Measurements from ENCODE around the gene YARS1.

The YARS1 gene

GRCh38 chr1:32742199-32742947 lies 74.8 kb downstream of the YARS1 start:
- Histone ChIP-seq H2AK5ac (ENCODE audit: low read length) (peak overlapping the region; percentile 64), H2BK120ac (ENCODE audit: low read depth, low read length) (peak overlapping the region; percentile 55), H2BK5ac (ENCODE audit: low read length) (peak overlapping the region; percentile 32), H3K4me1 (ENCODE audit: control insufficient read depth, low read depth, low read length) (peaks cover 17% of the 10 kb centered on the region), H3K27me3 (ENCODE audit: insufficient read depth, low read length, poor library complexity) (no peaks in the 10 kb centered on the region), H3K23ac (ENCODE audit: low read length) (peak overlapping the region; percentile 7), H3K4me2 (ENCODE audit: low read length) (peak overlapping the region; percentile 83), H3K79me2 (ENCODE audit: control insufficient read depth, insufficient read depth, low read length) (peaks cover 4% of the 10 kb centered on the region), H3K27ac (ENCODE audit: low read depth, low read length) (peak overlapping the region; percentile 89), H4K8ac (ENCODE audit: low read depth, low read length) (peak overlapping the region; percentile 100), H3K36me3 (ENCODE audit: control insufficient read depth, insufficient read depth, low read length) (no peaks in the 10 kb centered on the region), H3K9ac (ENCODE audit: low read length) (peak overlapping the region; percentile 81), H3K79me1 (ENCODE audit: low read length) (peaks cover 5% of the 10 kb centered on the region), H3K18ac (ENCODE audit: low read length) (peak overlapping the region; percentile 94), H3K4me3 (ENCODE audit: low read length) (peak overlapping the region; percentile 65), H3K56ac (ENCODE audit: low read length) (peak overlapping the region; percentile 95), H2BK15ac (replicated peaks; ENCODE audit: low read depth) (peak overlapping the region; percentile 93), H4K5ac (ENCODE audit: low read length) (no peak overlapping the region), H3K4ac (ENCODE audit: low read depth, low read length) (peak overlapping the region; percentile 89)
- peak; percentile 58 for DNase-seq
- no CpG with 5 or more reads among the region's 28 CpGs for WGBS (ENCODE audit: extremely low coverage, insufficient coverage, low lambda C conversion rate)

- Histone ChIP-seq H3K4ac (ENCODE audit: low read depth, low read length) (peak overlapping the region; percentile 89), H3K79me1 (ENCODE audit: low read length) (peaks cover 5% of the 10 kb centered on the region), H3K23ac (ENCODE audit: low read length) (peak overlapping the region; percentile 45), H3K4me3 (ENCODE audit: low read length) (peak overlapping the region; percentile 65), H3K9ac (ENCODE audit: low read length) (peak overlapping the region; percentile 81), H4K5ac (ENCODE audit: low read length) (no peak overlapping the region), H3K4me1 (ENCODE audit: control insufficient read depth, low read depth, low read length) (peaks cover 20% of the 10 kb centered on the region), H3K56ac (ENCODE audit: low read length) (peak overlapping the region; percentile 95), H2BK120ac (ENCODE audit: low read depth, low read length) (peak overlapping the region; percentile 55), H2BK15ac (replicated peaks; ENCODE audit: low read depth) (peak overlapping the region; percentile 93), H3K27me3 (ENCODE audit: insufficient read depth, low read length, poor library complexity) (no peaks in the 10 kb centered on the region), H3K4me2 (ENCODE audit: low read length) (peak overlapping the region; percentile 83), H3K18ac (ENCODE audit: low read length) (peak overlapping the region; percentile 94), H3K79me2 (ENCODE audit: control insufficient read depth, insufficient read depth, low read length) (peaks cover 4% of the 10 kb centered on the region), H2AK5ac (ENCODE audit: low read length) (no peak overlapping the region), H2BK5ac (ENCODE audit: low read length) (no peak overlapping the region), H3K27ac (ENCODE audit: low read depth, low read length) (peak overlapping the region; percentile 89), H4K8ac (ENCODE audit: low read depth, low read length) (peak overlapping the region; percentile 100), H3K36me3 (ENCODE audit: control insufficient read depth, insufficient read depth, low read length) (no peaks in the 10 kb centered on the region)
- no peak for DNase-seq
- WGBS (ENCODE audit: extremely low coverage, insufficient coverage, low lambda C conversion rate): no CpG with 5 or more reads among the region's 103 CpGs
These were observed 75.6 kb downstream of the YARS1 start for GRCh38 chr1:32741413-32742198.

- Histone ChIP-seq H2AK5ac (ENCODE audit: low read length) (no peak overlapping the region), H3K79me2 (ENCODE audit: control insufficient read depth, insufficient read depth, low read length) (peaks cover 4% of the 10 kb centered on the region), H2BK120ac (ENCODE audit: low read depth, low read length) (peak overlapping the region; percentile 55), H3K4me1 (ENCODE audit: control insufficient read depth, low read depth, low read length) (peaks cover 21% of the 10 kb centered on the region), H3K79me1 (ENCODE audit: low read length) (peaks cover 5% of the 10 kb centered on the region), H3K27me3 (ENCODE audit: insufficient read depth, low read length, poor library complexity) (no peaks in the 10 kb centered on the region), H3K23ac (ENCODE audit: low read length) (peak overlapping the region; percentile 45), H3K9ac (ENCODE audit: low read length) (peak overlapping the region; percentile 81), H2BK5ac (ENCODE audit: low read length) (no peak overlapping the region), H3K4me3 (ENCODE audit: low read length) (peak overlapping the region; percentile 65), H4K8ac (ENCODE audit: low read depth, low read length) (no peak overlapping the region), H3K27ac (ENCODE audit: low read depth, low read length) (peak overlapping the region; percentile 89), H3K4ac (ENCODE audit: low read depth, low read length) (no peak overlapping the region), H3K4me2 (ENCODE audit: low read length) (peak overlapping the region; percentile 64), H2BK15ac (replicated peaks; ENCODE audit: low read depth) (no peak overlapping the region), H3K56ac (ENCODE audit: low read length) (peak overlapping the region; percentile 95), H3K18ac (ENCODE audit: low read length) (peak overlapping the region; percentile 94), H4K5ac (ENCODE audit: low read length) (no peak overlapping the region), H3K36me3 (ENCODE audit: control insufficient read depth, insufficient read depth, low read length) (no peaks in the 10 kb centered on the region)
- DNase-seq: no peak
- no CpG with 5 or more reads among the region's 10 CpGs for WGBS (ENCODE audit: extremely low coverage, insufficient coverage, low lambda C conversion rate)
These were observed 76.1 kb downstream of the YARS1 start for GRCh38 chr1:32741059-32741412.

- no peak overlapping the region for H3K4me3 ChIP-seq (ENCODE audit: low read length)
- H3K4me1 ChIP-seq (ENCODE audit: control insufficient read depth, low read depth, low read length): peaks cover 12% of the 10 kb centered on the region
- no peaks in the 10 kb centered on the region for H3K79me1 ChIP-seq (ENCODE audit: low read length)
- H3K9ac ChIP-seq (ENCODE audit: low read length): peak overlapping the region; percentile 40
- H4K8ac ChIP-seq (ENCODE audit: low read depth, low read length): no peak overlapping the region
- H4K5ac ChIP-seq (ENCODE audit: low read length): no peak overlapping the region
- H2AK5ac ChIP-seq (ENCODE audit: low read length): peak overlapping the region; percentile 32
- H3K79me2 ChIP-seq (ENCODE audit: control insufficient read depth, insufficient read depth, low read length): no peaks in the 10 kb centered on the region
- H3K18ac ChIP-seq (ENCODE audit: low read length): peak overlapping the region; percentile 16
- H2BK15ac ChIP-seq (replicated peaks; ENCODE audit: low read depth): no peak overlapping the region
- peak; percentile 98 for DNase-seq
- no peaks in the 10 kb centered on the region for H3K36me3 ChIP-seq (ENCODE audit: control insufficient read depth, insufficient read depth, low read length)
- peak overlapping the region; percentile 75 for H3K56ac ChIP-seq (ENCODE audit: low read length)
- peak overlapping the region; percentile 22 for H3K4ac ChIP-seq (ENCODE audit: low read depth, low read length)
- H3K23ac ChIP-seq (ENCODE audit: low read length): no peak overlapping the region
- no peaks in the 10 kb centered on the region for H3K27me3 ChIP-seq (ENCODE audit: insufficient read depth, low read length, poor library complexity)
- peak overlapping the region; percentile 33 for H2BK120ac ChIP-seq (ENCODE audit: low read depth, low read length)
- no CpG with 5 or more reads among the region's 7 CpGs for WGBS (ENCODE audit: extremely low coverage, insufficient coverage, low lambda C conversion rate)
- peak overlapping the region; percentile 77 for H2BK5ac ChIP-seq (ENCODE audit: low read length)
- peak overlapping the region; percentile 90 for H3K27ac ChIP-seq (ENCODE audit: low read depth, low read length)
- no peak overlapping the region for H3K4me2 ChIP-seq (ENCODE audit: low read length)
These were observed 80.1 kb downstream of the YARS1 start for GRCh38 chr1:32736812-32737791.

- Histone ChIP-seq H3K56ac (ENCODE audit: low read length) (peak overlapping the region; percentile 3), H3K4me2 (ENCODE audit: low read length) (no peak overlapping the region), H3K4me1 (ENCODE audit: control insufficient read depth, low read depth, low read length) (peaks cover 8% of the 10 kb centered on the region), H3K4me3 (ENCODE audit: low read length) (no peak overlapping the region), H4K5ac (ENCODE audit: low read length) (no peak overlapping the region), H2AK5ac (ENCODE audit: low read length) (no peak overlapping the region), H3K27me3 (ENCODE audit: insufficient read depth, low read length, poor library complexity) (no peaks in the 10 kb centered on the region), H3K36me3 (ENCODE audit: control insufficient read depth, insufficient read depth, low read length) (no peaks in the 10 kb centered on the region), H2BK120ac (ENCODE audit: low read depth, low read length) (no peak overlapping the region), H3K9ac (ENCODE audit: low read length) (no peak overlapping the region), H3K79me1 (ENCODE audit: low read length) (no peaks in the 10 kb centered on the region), H2BK5ac (ENCODE audit: low read length) (no peak overlapping the region), H3K4ac (ENCODE audit: low read depth, low read length) (no peak overlapping the region), H3K79me2 (ENCODE audit: control insufficient read depth, insufficient read depth, low read length) (no peaks in the 10 kb centered on the region), H4K8ac (ENCODE audit: low read depth, low read length) (no peak overlapping the region), H3K27ac (ENCODE audit: low read depth, low read length) (no peak overlapping the region), H2BK15ac (replicated peaks; ENCODE audit: low read depth) (no peak overlapping the region), H3K18ac (ENCODE audit: low read length) (no peak overlapping the region), H3K23ac (ENCODE audit: low read length) (no peak overlapping the region)
- WGBS (ENCODE audit: extremely low coverage, insufficient coverage, low lambda C conversion rate): no CpG with 5 or more reads among the region's 9 CpGs
- DNase-seq: peak; percentile 74
These were observed 83.4 kb downstream of the YARS1 start for GRCh38 chr1:32733582-32734321.

Measured in mesendoderm (in vitro differentiated cells).